Activated CD4-positive, alpha-beta T cell treated with anti-CD3 and anti-CD28 coated beads, Interleukin-2, amount 50 U/mL, for 4 hours (primary cell): ENCODE data around the gene ARHGEF16.

Experiments
- DNase-seq, 2 experiments: peaks; one replicate each; pipeline ENCODE4 v3.0.0-alpha.2; 2020

ARHGEF16 gene

DNA sequence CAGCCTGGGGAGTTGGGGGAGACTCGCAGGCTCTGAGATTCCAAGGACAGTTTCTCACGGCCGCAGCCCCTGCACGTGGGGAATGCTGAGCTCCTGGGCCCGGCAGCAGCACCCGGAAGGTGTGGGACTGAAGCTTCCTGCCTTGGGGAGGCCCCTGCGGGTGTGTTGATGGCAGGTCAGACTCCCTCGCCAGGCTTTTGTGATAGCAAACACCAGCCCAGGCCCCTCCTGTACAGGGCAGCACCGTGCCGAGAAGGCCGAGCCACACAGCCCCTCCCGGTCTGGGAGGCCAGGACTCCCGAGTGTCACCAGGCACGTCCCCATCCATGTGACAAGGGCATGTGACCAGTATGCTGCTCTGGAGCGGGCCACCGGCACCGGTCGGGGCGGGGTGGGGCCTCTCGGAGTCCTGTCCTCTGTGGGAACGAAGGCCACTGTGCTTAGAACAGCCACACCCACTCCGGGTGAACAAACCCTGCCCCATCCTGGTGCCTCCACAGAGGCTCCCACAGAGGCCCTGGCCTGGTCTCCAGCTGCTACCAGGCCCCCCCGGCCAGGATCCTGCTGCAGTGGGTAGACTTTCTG lies 31.1 kb upstream of the ARHGEF16 start:
- DNase-seq = no peak

GRCh38 chr1:3423896-3424611 lies 30.4 kb upstream of the ARHGEF16 start:
- DNase-seq = no peak

DNA sequence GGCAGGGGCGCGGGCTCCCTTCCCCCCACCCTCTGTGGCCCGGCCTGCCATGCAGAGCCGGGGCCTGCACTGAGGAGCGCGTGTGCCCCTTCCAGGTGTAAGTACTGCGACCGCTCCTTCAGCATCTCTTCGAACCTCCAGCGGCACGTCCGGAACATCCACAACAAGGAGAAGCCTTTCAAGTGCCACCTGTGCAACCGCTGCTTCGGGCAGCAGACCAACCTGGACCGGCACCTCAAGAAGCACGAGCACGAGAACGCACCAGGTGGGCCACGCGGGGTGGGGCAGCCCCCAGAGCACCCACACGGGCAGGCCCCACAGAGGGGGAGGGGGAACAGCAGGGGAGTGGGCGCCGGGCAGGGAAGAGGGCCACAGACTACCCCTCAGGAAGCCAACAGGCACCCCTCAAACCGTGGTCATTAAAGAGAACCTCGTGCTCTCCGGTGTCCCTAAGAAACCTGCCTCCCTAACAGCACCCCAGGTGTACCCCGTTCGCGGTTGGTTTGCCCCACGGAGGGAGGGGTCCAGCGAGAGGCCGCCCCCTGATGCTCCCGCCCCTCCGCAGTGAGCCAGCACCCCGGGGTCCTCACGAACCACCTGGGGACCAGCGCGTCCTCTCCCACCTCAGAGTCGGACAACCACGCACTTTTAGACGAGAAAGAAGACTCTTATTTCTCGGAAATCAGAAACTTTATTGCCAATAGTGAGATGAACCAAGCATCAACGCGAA lies 28.8 kb upstream of the ARHGEF16 start:
- DNase-seq = no peak

GRCh38 chr1:3426956-3427535 lies 27.4 kb upstream of the ARHGEF16 start:
- no peak for DNase-seq

DNA sequence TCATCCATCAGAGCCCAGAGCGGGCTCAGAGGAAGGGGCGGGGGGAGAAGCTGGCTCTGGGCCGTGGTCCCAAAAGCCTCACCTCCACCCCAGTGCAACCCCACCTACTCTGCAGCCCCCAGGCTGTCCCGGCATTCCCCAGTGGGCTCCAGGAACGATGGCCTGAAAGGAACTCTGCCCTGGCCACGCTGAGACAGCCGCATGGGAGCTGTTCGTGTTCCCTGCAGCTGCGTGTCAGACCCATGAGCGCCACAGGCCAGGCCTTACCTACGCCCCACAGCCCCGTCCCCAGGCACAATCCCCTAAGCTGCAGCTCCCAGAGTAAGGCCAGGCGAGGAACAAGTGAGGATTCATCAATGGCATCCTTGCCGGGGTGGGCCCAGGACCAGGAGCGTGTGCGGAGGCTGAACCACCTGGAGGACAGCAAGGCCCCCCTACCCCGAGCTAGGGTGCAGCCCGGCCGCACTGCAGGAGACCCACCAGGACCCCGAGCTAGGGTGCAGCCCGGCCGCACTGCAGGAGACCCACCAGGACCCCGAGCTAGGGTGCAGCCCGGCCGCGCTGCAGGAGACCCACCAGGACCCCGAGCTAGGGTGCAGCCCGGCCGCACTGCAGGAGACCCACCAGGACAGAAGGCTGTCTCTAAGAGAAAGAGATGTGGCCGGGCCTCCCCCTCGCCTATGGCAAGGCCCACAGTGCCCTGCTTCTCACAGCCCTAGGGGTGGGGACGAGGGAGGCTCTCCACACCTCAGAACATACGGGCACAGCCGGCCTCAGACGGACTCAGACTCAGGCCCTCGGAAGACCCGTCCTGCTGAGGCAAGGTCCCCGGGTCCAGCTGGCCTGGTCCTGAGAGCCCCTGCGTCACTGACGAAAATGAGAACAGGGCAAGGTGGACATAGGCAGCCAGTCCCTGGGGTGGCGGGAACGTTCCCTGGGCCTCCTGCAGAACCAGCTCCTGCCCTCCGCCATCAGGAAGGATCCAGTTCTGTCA lies 26.5 kb upstream of the ARHGEF16 start:
- no peak for DNase-seq

DNA sequence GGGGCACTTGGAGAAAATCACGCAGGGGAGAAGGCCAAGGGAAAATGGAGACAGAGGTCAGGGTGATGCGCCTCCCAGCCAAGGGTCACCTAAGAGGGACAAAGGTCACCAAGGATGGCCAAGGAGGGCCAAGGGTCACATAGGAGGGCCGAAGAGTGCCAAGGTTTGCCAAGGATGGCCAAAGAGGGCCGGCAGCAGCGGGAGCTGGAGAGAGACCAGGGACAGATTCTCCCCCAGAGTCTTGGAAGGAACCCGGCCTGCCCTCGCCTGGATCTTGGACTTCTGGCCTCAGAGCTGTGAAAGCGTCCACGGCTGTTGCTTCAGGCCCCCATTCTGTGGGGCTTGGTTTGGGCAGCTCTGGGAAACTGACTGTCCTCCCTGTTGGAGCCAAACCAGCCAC lies 25.6 kb upstream of the ARHGEF16 start:
- DNase-seq = no peak

DNA sequence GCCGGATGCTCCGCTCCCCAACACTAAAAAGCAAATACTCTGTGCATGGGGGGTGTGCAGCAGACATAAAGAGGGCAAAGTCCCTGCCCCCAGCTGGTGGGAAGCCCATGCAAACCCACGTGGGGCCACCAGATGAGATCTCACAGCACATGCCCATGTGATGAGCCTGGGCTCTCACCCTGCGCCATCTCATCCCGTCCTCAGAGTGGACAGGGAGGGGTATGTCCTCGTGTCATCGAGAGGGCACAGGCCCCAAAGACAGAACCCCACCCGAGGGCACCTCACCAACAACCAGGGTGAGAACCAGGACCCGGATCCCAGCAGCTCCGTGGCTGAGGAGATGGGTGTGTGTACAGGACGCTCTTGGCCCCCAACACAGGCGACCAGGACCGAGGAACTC lies 25.1 kb upstream of the ARHGEF16 start:
- no peak for DNase-seq

- no peak for DNase-seq
These were observed 24.7 kb upstream of the ARHGEF16 start for GRCh38 chr1:3429766-3430165.

DNA sequence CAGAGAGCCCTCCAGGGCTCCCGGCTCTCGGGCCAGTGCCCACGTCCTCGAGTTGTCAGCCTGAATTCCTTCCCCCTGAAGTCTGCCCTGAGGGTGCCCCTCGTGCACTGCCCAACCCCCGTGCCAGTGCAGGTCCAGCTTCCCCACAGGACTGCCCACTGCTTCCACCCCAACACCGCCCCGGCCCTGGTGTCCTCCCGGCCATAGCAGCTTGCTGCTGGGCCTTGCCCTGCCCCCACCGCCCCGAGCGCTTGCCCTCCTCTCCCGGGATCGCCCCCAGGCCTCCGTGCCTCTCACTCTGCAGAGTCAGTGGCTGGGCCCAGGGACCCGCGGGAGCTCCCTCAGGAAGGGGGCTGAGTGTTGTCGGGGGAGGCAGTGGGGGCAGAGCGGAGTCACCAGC lies 24.1 kb upstream of the ARHGEF16 start:
- no peak for DNase-seq

DNA sequence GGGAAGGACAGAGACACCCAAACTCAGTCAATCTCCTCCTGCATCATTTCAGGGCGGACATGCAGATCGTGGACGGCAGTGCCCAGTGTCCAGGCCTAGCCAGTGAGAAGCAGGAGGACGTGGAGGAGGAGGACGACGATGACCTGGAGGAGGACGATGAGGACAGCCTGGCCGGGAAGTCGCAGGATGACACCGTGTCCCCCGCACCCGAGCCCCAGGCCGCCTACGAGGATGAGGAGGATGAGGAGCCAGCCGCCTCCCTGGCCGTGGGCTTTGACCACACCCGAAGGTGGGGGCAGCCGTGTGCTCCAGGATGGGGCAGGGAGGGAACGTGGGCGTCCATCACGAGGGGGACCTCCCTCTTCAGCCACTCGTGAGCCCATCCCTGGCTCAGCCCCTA lies 23.6 kb upstream of the ARHGEF16 start:
- DNase-seq = no peak

DNA sequence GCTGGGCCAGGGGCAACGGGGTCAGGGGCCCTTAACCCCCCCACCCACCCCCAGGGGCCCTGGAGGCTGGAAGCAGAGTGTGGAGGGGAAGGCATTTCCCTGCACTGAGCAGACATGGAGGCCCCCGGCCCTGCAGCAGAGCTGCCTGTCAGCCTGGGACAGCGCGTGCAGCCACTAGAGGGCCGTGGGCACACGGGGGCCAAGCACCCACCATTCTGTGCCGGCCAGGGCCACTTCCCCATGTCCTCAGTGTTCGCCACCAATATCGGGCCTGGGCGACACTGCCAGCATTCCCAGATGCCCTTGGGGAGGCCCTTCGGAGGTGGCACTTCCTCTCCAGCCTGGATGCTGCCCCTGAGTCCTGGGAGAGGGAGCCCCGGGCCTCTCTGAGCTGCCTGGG lies 23.2 kb upstream of the ARHGEF16 start:
- DNase-seq = no peak

DNA sequence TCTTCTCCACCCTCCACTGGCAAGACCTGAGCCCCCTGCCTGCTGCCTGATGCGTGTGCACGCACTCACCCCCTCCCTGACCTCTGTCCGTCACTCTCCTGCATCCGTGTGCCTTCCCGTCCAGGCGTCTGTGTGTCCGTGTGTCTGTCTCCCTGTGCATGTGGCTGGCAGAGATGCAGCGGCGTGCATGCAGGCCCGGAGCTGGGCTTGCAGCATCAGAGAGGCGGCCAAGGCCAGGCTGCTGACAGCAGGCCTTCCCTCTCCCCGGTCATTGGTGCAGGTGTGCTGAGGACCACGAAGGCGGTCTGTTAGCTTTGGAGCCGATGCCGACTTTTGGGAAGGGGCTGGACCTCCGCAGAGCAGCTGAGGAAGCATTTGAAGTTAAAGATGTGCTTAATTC lies 22.8 kb upstream of the ARHGEF16 start:
- no peak for DNase-seq

- DNase-seq = no peak
These were observed 22.2 kb upstream of the ARHGEF16 start for GRCh38 chr1:3432306-3432705.

DNA sequence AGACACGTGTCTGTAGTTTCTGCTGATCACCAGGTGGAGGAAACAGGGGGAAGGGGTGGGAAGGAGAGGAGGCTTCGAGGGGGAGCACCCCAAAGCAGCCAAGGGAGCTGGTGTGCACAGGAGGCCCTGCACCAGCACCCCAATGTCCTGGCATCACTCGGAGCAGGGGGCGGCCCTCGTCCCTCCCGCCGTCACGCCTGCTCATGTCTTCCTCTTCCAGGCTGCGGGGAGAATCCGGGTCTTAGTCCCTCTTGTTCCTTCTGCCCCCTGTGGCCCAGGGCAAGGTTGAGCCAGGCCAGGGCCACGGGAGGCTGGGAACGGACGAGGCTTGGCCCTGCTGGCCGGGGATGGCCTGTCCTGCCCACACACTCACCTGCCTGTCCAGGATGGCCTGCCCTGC lies 21.4 kb upstream of the ARHGEF16 start:
- no peak for DNase-seq

- no peak for DNase-seq
These were observed 20.7 kb upstream of the ARHGEF16 start for GRCh38 chr1:3433596-3434320.

DNA sequence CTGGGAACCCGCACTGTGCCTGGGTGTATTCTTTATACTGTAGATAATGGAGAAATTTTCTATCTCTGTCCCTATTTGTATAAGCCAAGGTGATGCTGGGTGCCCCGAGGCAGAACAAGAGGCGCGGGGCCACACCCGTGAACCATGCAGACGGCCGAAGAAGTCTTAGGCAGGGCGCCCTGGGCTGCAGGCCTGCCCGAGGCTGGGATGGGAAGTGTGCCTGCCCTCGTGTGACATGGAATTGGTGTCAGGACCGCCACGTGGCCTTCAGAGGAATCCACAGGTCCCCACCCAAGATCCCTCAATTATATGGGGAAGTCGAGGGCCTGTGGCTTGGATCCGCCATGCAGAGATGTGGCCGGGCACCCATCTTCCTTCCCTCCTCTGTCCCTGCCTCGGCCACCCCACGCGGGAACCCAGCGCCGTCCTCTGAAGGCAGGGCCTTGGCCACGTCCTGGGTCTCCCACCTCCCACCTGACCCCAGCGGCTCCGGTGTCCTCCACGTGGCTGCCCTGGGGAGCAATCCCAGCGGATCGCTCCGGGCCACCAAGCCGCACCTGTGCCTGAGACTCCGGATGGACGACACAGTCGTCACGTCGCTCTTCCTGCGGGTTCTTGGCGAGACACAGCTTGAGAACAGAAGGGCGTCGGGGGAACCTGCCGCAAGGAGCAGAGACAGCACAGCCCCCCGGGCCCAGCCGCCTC lies 19.9 kb upstream of the ARHGEF16 start:
- no peak for DNase-seq

DNA sequence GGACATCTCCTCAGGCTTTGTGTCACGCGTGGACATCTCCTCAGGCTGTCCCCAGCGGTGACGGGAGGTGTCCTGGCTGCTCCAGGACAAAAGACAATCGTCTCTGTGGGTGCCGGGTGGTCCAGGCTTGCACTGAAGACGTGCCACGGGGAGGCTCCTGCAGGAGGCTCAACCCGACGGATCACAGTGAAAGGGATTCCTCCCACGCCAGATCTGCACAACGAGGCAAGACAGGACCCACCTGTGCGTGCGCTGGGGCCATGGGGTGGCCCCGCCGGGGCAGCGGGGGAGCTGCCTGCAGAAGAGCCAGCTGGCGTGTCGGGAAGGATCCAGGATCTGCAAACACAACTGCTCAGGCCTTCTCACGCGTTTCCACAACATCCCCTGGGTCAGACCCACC lies 18.8 kb upstream of the ARHGEF16 start:
- DNase-seq = no peak

DNA sequence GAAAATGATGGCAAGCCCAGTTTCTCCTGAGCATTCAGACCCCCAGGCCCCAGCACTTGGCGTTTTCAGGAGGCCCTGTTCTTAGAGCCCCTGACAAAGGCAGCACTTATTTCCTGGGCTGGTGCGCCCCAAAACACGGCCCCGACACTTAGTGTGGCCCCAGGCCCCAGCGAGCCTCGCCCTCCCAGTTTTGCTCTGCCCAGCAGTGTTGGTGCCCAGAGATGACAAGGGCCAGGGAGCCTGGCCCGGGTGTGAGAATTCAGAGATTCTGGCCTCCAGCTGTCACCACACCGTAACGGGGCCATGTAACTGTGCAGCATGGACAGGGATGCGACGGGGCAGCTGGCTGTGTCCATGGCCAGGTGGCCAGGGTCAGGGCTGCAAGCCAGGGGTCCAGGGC lies 18.0 kb upstream of the ARHGEF16 start:
- no peak for DNase-seq

DNA sequence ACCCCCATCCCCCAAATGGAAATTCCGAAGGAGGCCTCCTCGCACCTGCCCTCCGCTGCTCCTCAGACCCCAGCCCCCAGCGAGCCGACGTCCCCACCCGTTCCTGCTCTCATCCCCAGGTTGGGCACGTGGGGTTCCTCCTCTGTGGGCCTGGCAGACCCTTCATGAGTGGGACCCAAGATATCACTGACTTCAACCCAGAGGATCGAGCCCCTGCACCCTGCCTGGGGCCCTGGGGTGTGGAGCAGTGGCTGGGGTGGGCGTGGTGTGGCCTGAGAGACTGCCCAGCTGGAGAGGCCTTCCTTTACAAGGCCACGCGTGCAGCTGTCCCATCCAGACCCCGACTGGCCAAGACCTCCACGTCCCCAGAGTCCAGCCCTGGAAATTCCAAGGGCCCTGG lies 17.6 kb upstream of the ARHGEF16 start:
- DNase-seq = no peak

- DNase-seq = no peak
These were observed 15.7 kb upstream of the ARHGEF16 start for GRCh38 chr1:3438661-3439180.
